Kidney glomerular epithelial cell (primary cell): ENCODE results near the gene OARD1.

ENCODE experiments used
- DNase-seq: peaks from one replicate; lab custom pipeline; 2025; lab: John Stamatoyannopoulos, UW

OARD1 gene

DNA sequence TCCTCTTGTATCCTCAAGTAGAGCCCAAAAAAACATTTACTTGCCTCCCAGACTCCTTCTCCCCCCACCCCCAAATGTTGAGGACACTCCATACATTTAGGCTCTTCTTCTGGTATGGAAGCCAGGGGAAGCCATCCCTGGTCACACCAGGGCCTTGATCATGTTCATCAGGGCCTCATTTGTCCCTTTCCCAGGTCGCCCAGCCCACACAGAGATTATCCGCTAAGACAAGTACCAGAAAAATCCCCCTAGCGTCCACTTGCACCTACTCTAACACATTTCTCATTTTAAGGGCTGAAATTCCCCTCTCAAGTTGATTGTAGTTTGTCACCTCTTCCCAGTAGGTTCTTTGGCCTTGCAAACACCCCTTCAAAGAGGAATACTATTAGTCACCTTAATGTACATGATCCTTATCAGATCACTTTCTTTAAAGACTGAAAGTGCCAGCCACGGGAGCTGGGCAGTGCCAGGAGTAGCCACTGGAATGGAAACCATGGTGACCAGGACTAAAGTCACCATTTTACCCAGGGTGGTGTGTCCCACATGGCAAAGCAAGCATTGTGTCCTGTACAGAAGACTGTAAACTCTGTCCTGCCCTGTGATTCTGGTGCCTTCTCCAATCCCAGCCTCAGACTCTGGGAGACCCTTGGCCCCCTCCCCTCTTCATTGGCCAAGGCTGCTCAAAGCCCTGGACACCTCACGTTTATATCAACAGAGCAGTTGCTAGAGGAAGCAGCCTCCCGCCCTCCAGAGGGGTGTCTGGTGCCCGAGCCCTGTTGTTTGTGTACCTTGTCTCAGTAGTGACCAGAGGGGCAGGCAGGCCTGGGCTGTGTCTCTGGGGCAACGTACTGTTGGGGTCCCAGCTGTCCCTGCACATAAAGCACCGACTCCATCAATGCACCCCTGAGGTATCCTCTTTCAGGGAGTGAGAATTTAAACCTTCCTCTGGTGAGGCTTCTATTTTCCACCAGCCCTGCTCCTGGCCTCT, 24.1 kb downstream of the OARD1 start:
- no peak for DNase-seq

DNA sequence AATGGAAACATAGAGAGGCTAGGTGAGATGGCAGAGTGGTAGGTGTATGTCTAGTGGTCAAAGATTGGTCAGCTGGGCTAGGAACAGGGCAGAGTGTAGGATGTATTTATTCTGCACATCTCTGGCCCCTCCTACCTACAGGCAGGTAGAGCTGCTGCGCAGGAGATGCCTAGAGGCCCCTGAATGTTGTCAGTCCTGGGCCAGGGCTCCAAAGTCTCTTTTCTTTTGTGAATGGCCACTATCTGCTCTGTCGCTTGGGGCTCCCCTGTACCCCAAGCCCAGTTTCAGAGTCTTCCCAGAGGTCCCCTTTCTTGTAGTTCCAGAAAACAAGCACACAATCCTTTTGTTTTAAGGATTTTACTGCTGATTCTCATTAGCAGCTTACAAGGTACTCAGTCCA, 24.9 kb downstream of the OARD1 start:
- DNase-seq: no peak

- DNase-seq: no peak
Observed at GRCh38 chr6:41046084-41046483, 26.1 kb downstream of the OARD1 start.

- DNase-seq: no peak
Observed at GRCh38 chr6:41045664-41046063, 26.5 kb downstream of the OARD1 start.

DNA sequence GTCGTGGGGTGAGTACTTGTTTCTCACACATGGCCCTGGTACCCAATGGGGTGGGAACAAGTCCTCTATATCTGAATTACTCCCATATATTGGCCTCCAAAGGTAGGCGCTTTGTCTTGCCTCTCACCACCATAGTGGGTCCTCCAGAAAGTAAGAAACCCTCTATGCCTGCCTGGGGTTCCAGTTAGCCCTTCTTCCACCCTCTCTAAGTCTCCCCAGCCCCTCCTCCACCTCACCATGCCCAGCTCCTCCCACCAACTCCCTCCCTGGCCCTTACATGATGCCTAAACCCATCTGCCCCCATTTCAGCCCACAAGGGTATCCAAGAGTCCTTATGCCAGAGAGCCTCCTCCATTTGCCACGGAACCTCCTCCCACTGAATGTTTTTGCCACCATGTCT, 29.0 kb downstream of the OARD1 start:
- DNase-seq: no peak

DNA sequence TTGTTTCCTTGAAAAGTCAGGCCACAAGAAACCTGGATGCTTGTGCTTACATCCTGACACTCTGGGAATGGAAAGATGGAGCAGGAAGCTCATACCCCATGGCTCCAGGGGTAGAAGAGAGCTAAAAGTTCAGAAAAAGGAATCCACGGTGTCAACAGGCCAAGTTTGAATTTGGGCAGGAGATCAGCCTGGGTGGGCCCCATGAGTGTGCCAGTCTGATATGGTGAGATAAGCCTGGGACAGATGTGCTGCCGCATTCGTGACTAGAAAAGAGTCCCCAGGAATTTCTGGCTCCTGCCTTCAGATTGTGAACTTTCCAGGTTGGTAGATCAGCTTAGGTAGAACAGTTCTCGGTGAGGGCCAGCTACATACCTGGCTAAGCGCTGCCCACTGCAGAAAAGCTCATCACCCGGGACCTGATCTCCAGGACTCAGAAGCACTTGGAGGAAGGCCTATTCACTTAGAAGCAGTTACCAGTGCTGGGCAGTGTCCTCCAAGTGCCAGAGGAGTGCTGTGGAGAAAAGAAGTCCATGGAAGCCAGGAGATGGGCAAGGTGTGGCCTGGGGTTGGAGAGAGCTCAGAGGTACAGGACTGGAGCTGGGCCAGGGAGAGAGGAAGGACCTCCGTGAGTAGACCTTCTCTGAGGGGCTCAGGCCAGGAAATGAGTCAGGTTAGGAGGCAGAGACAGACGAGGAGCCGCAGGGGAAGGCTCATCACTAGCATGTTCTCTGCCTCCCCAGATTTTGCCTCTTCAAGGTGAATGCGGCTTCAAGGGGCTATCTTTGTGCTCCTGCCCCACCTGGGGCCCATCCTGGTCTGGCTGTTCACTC, 29.7 kb downstream of the OARD1 start, which contains the start of gene TSPO2:
Gene TSPO2 (plus strand): TSS at position 242 of the 830 bp plus-strand sequence. CDS start 519 bp downstream, at position 761.
- no peak for DNase-seq

DNA sequence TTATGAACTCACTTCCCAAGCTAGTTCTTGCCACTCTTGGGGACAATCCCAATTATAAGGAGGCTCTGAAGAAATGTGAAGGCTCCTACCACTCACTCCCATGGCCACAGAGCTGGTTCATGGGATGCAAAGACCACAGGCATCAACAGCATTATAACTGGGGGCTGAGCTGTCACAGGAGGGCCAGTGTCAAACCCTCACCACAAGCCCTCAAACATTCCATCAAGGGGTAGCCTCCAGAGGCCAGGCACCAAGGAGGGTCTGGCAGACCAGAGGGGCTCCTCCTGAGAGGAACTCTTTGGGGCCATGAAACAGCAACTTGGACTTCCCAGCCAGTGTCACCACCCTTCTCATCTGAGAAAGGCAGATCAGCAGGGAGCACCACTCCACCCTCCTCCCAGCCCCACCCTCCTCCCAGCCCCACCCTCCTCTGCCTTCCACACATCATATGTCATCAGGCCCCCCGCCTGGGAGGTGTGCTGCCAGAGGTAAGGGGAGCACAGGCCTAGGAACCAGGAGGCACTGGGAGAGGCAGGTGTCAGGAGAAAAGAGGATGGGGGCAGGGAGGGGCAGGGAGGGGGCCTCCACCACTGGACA, 31.1 kb downstream of the OARD1 start:
- no peak for DNase-seq

GRCh38 chr6:41040101-41040939, 31.8 kb downstream of the OARD1 start:
- peak; percentile 95 for DNase-seq

GRCh38 chr6:41039060-41039998, 32.8 kb downstream of the OARD1 start, which contains the start of gene UNC5CL:
TSS of gene UNC5CL (minus strand) at chr6:41039221. CDS start at chr6:41035074, 4,147 bp downstream.
- DNase-seq: peak; percentile 50

DNA sequence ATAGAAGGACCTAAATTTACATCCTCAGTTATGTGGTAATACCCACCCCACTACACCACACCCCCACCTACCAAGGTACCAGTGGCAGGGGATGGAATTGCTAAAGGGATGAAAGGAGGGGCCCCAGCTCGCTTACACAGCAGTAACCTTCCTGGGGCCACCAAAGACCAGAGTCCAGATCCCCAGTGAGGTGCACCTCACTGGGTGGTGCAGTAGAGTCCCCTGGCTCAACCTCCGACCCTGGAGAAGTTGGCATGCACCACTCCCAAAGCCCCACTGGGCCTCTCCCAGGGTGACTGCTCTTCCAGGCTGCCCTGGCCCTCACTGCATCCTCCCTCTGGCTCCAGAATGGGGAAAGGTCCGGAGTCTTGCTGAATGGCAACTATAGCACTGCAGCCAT, 34.0 kb downstream of the OARD1 start:
- no peak for DNase-seq

DNA sequence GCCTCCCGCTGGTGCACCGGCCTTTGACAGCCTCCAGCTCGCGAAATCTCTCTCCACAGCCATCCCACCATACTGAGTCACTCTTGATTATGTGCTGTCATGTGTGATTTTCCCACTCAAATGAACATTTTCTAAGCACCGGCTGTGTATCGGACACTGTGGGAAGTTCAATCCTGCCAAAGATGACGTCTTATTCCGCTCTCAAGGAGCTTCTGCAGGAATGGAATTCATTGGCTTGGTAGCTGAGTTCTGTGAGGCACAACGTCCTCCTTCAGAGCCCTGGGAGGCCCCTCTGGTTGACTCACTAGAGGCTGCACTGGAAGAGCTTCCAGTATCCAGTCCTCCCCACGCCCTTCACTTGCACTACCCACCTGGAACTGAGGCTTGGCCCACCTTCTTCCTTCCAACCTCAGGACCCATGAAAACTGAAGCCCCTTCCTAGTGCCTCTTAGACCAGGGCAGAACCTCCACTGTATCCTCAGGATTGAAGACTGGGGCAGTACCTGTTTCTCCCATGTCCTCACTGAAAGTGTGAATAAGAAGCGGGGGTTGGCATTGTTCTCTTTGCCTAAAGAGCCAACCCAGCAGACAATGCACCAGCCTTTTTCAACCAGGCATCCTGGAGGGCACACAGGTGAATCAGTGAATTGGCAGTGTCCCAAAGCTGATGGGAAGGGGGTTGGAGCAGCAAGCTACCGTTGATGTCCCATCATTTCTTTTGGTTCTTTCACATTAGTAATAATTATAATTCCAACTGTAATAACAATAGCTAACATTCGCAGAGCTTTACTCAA, 34.9 kb downstream of the OARD1 start:
- DNase-seq: no peak

- no peak for DNase-seq
Observed at GRCh38 chr6:41036601-41037000, 35.6 kb downstream of the OARD1 start.

GRCh38 chr6:41036186-41036585, 36.0 kb downstream of the OARD1 start:
- peak; percentile 32 for DNase-seq

GRCh38 chr6:41033776-41034175, 38.4 kb downstream of the OARD1 start:
- DNase-seq: no peak

DNA sequence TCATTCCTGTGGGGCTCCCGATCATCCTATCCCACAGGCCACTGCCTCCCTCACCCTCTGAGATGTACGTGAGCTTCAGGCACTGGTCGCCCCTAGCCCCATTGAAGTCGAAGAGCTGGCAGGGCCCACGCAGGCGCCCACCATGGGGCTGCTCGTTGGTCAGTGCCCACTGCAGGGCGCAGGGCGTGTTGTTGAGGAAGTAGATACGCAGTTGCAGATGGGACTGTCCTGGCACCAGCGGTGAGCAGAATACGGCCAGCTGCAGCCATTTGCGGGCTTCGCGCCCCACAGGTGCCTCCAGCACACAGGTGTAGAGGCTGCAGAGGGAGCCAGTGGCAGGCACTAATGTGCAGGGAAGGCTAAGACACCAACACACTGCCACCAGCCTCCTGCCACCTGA, 39.3 kb downstream of the OARD1 start:
- DNase-seq: no peak

- DNase-seq: no peak
Observed at GRCh38 chr6:41028561-41029412, 43.4 kb downstream of the OARD1 start.

DNA sequence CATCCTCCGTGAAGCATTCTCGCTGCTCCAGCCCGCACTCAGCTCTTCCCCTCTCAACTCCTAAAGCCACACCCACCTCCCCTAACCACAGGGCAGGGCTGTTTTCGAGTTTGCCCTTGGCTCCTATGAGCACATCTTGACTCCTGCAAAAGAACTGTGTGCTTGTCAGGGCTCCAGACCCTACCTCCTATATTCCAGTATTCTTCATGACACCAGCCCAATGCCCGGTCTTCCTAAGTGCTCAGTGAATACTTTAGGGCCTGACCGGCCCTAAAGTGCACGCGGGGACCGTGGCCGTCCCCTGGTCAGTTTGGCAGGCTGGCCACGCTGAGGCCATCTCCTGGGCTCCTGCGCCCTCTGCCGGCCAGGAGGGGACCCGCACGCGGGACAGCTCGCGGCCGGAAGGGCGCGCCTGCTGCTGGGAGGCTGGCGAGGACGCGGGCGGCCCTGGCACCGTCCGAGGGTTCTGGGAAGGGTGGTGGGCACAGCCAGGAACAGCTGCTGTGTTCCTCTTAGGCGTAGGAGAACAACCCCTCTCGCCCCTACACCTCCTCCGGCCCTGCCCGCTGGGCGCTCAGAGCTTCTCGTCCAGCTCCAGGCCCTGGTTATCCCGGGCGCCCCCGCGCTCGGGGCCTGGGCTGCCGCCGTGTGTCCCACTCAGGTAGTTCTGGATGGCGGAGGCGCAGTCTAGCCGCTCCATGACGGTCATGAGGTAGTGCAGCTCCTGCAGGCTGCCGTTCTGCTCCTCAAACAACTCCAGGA, 44.2 kb downstream of the OARD1 start:
- DNase-seq: peak; percentile 78

GRCh38 chr6:41027241-41027640, 44.9 kb downstream of the OARD1 start:
- DNase-seq: no peak
